Fibroblast of lung (primary cell): ENCODE results near the gene PNMA8C.

Experiments
- EZH2 ChIP-seq: IDR thresholded peaks from 2 replicates; pipeline ENCODE4 v1.5.1; 2012; ENCODE audit warnings: low read length, control low read depth, mild to moderate bottlenecking; ENCODE audit errors: missing control alignments
- TF ChIP-seq, protein P1 (sequence below), 2 donors: IDR thresholded peaks in 1 of 2; conservative IDR thresholded peaks in 1 of 2; 1 replicate in 1 of 2; 2 replicates in 1 of 2; pipeline ENCODE4 v1.5.1; 2011 to 2012; ENCODE audit warnings: low read length in 2 of 2, control low read depth in 1 of 2, inconsistent platforms in 1 of 2, low read depth in 1 of 2, mild to moderate bottlenecking in 1 of 2

DNA sequence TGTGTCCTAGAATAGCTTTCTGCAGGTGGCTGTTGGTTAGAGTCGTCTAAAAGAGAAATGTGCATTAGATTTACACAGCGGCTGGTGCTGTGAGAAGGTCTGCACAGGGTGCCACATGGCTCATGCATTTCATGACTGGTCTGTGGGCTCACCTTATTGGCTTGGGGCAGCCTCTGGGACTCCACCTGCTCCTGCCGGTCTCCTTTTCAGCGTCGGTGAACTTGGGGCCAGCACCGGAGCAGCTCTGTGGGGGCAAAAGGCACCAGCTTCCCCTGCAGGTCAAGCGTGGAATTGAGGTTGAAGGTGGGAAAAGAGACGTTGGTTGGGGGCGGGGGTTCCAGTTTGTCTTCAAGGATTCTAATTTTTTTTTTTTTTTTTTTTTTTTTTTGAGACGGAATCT, 3.1 kb upstream of the PNMA8C start:
- TF ChIP-seq, protein P1, sequence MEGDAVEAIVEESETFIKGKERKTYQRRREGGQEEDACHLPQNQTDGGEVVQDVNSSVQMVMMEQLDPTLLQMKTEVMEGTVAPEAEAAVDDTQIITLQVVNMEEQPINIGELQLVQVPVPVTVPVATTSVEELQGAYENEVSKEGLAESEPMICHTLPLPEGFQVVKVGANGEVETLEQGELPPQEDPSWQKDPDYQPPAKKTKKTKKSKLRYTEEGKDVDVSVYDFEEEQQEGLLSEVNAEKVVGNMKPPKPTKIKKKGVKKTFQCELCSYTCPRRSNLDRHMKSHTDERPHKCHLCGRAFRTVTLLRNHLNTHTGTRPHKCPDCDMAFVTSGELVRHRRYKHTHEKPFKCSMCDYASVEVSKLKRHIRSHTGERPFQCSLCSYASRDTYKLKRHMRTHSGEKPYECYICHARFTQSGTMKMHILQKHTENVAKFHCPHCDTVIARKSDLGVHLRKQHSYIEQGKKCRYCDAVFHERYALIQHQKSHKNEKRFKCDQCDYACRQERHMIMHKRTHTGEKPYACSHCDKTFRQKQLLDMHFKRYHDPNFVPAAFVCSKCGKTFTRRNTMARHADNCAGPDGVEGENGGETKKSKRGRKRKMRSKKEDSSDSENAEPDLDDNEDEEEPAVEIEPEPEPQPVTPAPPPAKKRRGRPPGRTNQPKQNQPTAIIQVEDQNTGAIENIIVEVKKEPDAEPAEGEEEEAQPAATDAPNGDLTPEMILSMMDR (conservative IDR thresholded peaks at IDR 0.05 in 1 of 2, IDR thresholded peaks at IDR 0.05 in 1 of 2; ENCODE audit: low read depth in 1 of 2, low read length in 2 of 2) = no peak
- TF ChIP-seq EZH2 = no peak
